ENCODE data around the gene SLC16A3.
"Not testable (repeated sequence)": the region's sequence is repeated elsewhere in the genome, so short reads cannot be mapped to it uniquely, and the experiment has no call there.

The SLC16A3 gene

DNA sequence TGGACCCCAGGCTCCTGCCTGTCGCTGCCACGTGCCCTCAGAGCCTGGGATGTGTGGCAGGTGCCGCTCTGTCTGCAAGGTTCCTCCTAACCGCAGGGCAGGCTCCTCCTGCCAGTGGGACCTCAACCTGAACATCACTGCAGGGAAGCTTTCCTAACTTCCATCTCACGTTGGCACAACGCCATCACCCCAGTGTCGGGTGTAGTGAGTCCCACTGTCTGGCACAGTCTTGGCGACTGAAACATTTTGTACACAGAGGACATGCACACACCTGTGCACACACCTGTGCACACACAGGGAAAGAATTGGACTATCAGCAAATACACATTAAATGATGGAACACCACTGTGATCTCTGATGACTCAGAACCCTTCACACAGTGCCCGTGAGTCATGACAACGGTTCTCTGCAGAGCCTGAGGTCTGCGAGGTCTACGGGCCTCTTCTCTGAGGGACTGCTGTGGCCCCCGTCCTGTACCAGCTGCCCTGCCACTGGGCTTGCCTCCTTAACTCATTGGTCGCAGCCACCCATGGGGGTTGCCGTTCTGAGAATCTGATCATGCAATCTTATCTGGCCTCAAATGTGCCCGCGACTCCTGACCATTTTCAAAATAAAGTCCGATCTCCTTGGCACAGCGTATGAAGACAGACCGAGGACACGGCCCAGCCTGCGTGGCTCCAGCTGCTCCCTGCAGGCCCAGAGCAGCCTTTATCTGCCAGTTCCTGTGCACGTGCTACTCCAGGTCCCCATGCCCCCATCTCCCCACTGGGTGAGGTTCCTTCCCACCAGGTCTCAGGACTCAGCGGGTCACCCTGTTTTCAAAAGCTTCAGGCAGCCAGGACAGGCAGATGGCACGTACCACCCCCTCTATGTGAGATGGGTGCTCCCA lies 23.8 kb upstream of the SLC16A3 start:
- DNase-seq (ENCODE audit: low read depth): no peak

DNA sequence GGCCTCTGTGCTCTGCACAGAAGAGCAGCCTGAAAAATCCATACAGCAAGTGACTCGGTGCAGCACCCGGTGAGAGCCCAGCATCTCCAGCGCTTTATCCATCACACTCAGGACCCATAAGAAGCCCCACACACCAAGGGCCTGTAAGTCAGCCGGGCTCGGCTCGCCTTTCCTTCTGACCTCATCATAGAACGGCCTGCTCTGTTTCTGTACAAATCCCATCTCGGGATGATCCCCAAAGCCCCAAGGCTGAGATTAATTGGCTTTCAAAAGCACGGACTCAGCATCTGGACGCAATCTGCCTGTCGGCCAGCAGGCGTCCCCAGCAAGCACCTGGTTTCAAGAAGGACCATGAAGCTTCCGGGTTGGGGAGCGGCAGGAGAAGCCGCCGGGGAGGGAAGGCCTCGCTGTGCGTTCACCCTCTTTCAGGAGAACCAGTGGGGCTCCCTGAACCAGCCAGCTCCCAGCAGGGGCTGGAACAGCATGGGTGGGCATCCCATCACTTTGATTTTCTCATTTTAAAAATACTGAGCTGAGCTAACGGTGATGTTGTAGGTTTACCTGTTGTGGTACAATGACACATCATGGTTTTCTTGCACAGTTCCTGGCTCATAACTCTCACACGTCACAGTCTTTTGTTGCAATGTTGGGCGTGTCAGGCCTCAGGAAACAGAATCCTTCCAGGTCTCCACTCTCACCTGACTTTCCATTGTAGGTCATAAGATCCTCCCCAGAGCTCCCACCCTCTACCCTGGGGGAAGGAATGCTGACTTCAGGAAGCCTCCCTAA lies 22.9 kb upstream of the SLC16A3 start:
- peak; percentile 59 for DNase-seq (ENCODE audit: low read depth)

DNA sequence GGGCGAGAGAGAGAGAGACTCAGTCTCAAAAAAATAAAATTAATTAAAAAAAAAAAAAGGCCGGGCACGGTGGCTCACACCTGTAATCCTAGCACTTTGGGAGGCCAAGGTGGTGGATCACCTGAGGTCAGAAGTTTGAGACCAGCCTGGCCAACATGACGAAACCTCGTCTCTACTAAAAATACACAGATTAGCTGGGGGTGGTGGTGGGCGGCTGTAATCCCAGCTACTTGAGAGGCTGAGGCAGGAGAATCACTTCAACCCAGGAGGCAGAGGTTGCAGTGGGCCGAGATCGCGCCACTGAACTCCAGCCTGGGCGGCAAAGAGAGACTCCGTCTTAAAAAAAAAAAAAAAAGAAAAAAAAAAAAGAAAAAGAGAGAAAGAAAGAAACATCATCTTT lies 18.2 kb upstream of the SLC16A3 start:
- not testable (repeated sequence) for DNase-seq (ENCODE audit: low read depth)

DNA sequence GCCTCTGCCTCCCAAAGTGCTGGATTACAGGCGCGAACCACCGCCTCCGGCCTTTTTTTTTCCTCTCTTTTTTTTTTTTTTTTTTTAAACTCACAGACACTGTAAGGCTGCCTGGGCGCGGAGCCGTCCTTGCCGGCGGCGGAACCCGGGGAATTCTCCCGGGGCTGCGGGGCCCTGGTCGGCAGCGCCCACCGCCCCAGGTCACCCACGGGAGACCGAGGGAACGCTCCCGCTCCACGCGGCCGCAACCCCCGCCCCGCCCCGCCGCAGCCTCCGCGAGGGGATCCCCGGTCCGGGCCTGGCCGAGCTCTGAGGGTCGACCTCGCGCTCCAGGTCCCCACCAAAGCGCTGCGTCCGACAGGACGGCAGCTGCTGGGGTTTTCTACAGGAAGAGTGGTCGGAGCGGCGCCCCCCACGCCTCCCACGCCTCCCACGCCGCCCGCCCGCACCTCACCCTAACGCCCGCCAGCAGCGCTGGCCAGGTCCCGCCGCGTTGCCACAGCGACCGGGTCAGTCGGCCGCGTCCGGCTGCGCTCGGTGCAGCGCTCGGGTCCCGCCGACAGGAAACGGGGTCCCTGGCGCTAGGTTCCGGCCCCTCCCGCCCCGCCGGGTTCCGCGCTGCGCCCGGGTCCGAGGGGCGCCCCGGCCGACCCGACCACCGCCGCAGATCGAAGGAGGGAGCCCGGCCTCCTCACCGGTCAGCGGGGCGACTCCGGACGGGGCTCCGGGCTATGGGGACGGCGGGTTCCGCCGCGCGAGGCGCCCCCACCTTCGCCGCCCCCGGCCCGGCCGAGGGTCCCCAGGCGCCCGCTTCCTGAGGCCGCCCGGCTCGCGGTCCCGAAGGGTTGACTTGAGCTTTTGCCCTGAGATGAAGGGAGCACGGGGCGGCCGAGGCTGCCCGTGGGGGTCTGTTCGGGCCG lies 16.3 kb upstream of the SLC16A3 start, which contains the start of gene CCDC57:
CCDC57 (minus strand) TSS at position 512 of the 920 bp plus-strand sequence. CDS start 10,898 bp downstream, outside the sequence.
- no peak for DNase-seq (ENCODE audit: low read depth)

DNA sequence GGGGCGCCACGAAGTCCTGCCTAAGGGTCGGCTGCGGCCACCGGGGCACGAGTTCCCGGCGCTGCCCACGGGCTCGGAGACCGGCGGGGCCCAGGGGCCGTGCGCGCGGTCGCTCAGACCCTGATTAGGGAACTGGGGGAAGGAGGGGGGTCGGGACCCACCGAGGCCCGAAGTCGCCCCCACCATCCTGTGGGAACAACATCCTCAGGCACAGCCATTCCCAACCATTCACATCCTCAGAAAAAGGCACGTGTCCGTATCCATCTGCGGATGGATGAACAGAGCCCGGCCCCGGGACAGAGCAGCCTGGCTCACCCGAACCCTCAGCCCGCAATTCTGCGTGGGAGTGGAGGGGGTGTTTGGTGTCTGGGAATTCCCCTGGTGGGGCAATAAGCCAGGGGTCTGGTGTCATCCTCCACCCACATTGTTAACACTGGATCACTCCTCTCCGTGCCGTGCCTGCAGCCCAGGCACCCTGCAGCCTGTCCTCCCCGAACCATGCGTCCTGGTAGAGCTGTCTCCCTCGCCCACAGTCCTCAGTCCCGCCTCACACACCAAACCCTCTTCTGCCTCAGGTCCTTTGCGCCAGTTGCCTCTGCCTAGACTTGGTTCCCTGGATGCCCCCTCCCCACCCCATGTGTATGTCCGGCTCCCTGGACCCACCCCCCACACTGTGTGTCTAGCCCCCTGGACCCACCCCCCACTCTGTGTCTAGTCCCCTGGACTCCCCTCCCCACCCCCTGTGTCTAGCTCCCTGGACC lies 15.4 kb upstream of the SLC16A3 start:
- peak; percentile 51 for DNase-seq (ENCODE audit: low read depth)

DNA sequence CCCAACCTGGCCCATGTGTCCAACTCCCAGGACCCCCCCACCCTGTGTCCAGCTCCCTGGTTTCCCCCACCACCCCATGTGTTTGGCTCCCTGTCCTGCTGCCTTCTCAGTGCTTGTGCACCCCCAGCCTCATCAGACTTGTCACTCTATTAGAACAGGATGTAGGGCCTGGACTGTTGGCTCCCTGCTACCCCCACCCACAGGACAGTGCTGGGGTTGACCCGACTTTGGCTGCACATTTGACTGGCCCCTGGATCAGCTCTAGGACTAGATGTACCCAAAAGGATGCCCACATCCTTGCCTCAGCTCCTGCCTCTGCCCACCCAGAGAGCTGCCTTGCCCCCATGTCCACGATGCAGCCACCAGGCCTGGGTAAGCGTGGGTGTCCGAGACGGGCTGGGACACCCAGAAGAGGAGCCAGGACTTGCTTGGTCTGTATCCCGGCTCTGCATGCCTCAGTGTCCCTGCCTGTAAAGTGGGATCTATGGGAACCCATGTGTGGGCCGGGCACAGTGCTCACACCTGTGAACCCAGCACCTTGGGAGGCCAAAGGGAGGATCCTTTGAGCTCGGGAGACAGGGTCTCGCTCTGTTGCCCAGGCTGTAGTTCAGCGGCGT lies 14.7 kb upstream of the SLC16A3 start:
- no peak for DNase-seq (ENCODE audit: low read depth)

DNA sequence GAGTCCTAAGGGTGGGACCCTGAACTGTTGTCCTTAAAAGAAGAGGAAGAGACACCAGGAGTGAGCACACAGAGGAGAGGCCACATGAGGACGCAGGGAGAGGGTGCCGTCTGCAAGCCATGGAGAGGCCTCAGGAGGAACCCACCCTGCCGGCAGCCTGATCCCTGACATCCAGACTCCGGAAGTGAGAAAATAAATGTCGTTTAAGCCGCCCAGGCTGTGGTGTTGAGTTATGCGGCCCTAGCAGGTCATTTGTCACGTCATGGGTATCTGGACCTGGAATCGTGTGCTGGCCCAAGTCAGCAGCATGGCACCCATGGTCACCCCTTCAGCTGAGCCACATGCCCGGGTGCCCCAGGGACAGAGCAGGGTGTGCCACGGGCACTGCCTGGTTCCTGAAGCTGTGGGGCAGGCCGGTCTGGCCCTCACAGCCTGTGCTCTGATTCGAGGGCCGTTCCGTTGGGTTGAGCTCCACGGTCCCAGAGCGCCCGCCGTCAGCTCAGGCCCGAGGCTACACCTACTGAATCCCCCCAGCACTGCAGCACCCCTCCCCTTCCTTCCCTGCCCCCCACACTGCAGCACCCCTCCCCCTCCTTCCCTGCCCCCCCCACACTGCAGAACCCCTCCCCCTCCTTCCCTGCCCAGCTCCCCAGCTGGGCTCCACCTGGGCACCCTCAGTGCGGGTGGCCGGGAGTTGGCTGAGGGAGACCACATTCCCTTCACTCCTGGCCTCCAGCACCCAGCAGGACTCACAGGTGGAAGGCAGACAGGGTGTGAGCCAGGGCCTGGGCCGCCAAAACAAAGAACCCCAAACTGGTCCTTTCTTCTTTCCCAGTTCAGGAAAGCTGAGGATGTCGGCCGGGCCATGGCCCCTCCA lies 13.5 kb upstream of the SLC16A3 start:
- no peak for DNase-seq (ENCODE audit: low read depth)

DNA sequence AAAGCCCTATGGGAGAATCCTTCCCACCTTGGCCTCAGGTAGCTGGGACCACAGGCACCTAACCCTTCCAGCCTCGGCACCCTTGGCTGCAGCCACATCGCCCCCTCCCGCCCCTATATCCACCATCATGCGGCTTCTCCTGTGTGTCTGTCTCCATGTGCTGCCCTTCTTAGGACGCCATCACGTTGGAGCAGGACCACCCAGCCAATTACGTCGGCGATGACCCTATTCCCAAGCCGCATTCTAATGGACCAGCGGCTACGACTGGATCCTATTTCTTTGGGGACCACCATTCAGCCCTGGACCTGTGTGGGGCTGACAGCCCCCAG lies 12.9 kb upstream of the SLC16A3 start:
- no peak for DNase-seq (ENCODE audit: low read depth)

DNA sequence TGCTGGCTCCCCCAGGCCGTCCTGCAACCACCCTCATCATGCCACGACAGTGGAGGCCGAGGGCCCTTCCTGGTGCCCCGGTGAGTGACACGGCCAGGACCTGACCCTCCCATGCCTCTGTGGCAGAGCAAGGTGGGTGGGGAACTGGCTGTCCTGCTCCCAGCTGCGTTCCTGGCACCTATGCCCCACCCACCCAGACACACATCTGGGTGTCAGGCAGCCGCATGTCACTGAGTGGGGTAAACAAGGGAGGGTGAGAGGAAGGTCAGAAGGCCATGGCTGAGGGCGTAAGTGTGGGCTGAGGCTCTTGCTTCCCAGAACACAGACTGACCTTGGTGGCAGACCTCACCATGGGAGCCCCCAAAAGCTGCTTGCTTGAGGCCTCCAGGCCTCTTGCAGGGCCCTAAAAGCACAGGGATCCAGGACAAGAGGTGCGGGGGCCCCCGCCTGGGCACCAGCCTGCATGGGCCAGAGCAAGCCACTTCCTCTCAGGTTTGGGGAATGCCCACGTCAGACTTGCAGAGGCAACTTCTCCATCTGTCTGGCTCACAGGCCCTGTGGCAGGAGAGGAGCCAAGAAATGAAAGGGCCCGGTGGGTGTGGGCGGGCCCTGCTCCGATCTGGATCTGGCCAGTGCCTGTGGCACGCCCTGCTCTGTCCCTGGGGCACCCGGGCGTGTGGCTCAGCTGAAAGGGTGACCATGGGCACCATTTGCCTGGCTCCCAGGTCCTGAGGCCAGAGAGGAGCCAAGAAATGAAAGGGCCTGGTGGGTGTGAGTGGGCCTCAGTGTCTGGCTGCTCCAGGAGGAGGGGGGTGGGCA lies 12.3 kb upstream of the SLC16A3 start:
- DNase-seq (ENCODE audit: low read depth): peak; percentile 35

DNA sequence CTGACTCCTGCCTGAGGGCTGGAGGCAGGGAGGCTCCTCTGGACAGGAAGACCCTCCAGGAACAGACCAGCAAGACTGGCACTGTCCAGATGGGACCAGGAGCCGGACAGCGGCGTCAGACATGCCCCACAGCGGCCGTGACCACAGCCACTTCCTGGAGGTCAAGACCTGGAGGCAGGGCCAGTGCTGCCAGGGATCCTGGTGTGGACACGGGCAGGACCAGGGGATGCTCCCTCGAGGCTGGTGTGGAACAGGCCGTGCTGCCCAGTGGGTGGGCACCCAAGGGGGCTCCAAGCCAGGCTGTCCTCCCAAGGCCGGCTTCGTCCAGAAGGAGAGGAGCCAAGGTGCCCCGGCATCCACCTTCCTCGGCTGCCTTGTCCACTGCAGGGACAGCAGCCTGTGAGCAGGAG lies 11.7 kb upstream of the SLC16A3 start:
- DNase-seq (ENCODE audit: low read depth): no peak

DNA sequence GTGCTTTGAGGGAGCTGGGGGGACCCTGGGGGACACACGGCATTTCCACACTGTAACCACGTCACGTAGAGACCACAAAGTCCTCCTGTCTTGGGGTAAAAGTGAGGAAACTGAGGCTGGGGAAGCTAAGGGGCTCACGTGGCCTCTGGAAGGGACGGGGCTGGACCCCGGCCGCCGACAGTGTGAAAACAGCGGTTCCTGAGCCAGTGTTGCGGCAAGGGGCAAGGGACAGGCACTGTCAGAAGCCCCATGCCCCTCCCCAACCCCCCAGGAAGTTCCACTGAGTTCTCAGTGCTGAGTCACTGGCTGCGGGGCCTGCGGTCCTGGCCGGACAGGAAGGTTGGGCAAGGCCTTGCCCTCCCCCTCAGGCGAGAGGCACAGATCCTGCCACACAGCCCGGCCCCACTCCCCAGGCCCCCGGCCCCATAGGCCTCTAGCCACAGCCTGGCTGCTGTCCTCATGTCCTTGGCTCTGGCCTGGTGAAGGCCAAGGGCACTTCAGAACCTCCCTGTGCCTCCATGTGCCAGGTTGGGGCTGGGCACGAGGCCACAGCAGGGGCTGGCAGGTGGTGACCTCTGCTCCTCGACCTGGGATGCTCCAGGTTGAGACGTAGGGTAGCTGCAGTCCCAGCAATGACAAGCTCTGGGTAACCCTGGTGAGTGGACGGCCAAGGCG lies 11.2 kb upstream of the SLC16A3 start:
- no peak for DNase-seq (ENCODE audit: low read depth)

DNA sequence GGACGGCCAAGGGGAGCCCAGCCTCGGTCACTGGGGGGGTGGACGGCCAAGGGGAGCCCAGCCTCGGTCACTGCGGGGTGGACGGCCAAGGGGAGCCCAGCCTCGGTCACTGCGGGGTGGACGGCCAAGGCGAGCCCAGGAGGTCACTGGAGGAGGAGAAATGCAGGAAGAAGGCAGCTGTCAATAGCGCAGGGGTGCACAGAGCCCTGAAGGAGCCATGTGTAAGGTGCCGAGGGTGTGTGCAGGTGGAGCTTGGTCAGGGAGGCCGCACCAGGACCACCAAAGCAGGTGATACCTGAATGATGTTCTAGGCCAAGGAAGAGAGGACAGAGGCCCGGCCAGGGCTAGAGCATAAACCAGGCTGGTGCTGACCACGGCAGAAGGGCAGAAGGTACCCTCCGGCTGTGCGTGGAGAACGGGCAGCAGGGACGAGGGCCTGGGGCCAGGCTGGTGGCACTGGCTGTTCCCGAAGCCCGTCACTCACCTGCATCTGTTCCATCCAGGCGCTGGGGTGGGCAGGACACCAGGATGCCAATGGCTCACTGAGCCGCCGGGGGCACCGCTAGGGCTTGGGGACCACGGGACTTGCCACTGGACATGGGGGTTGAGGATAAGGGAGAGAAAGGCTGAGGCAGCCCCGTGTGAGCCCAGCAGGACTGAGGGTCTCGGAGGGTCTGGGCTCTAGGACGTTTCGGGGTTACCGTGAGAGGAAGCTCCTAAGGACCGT lies 10.3 kb upstream of the SLC16A3 start:
- no peak for DNase-seq (ENCODE audit: low read depth)

DNA sequence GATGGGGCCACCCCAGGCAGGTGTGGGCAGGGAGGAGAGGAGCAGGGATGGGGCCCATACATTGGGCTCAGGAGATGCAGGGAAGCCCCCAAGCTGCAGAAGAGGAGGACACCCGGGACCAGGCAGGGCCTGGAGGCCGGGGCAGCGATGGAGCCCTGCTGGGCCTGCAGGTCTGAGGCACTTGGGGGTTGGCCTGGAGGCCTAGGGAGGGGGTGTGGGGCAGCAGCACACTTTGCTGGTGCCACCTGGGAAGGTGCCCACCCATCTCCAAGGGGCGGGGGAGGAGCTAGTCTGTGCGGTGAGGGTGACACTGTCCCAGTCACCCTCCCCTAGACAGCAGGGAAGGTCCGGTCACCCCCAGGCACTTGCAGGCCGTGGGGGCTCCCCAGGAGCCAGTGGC lies 9.8 kb upstream of the SLC16A3 start:
- no peak for DNase-seq (ENCODE audit: low read depth)

DNA sequence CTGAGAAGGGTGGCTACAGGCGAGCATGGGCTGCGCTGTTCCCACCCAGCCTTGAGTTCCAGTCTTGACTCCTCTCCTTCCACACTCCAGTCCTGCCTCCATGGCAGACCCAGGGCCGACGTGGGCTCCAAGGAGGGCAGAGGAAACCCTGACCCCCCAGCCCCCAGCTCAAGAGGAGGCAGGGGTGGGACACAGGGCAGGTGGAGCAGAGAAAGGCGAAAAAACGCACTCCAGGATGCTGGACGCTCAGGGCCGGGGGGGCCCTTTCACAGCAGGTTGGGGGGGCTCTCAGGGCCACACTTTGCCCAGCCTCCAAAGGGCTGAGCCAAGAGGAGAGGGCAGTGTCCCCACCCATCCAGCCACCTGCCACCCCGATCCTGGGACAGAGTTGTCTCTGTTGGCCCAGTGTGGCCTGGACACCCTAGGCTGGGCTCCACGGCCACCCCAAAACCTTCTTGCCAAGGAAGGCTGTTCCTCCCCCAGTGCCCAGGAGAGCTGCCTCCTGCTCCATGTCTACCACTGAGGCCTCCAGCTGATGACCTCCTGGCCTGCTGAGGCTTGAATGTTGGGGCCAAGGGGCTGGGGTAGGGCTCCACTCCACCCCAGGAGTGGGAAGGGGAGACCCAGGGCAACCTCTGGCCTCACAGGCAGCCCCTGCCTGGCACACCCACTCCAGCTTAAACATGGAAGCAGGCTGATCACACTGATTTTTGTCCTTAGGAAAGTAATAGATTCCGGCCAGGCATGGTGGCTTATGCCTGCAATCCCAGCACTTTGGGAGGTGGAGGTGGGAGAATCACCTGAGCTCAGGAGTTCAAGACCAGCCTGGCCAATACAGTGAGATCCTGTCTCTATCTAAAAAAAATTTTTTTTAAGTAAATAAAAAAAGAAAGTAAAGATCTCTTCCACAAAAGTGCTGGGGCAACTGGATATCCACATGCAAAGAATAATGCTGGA lies 8.8 kb upstream of the SLC16A3 start:
- DNase-seq (ENCODE audit: low read depth): no peak

DNA sequence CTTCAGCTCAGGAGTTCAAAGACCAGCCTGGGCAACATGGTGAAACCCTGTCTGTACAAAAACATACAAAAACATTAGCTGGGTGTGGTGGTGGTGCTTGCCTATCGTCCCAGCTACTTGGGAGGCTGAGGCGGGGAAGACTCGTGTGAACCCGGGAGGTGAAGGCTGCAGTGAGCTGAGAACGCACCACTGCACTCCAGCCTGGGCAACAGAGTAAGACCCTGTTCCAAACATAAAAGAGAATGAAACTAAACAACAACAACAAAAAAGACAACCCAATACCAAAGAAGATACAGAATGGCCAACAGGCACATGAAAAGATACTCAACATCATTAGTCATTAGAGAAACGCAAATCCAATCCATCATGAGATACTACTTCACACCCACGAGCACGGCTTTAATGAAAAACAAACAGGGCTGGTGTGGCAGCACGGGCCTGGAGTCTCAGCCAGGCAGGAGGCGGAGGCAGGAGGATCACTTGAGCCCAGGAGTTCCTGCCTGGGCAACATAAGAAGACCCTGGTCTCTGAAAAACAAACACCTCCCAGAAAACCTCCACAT lies 7.4 kb upstream of the SLC16A3 start:
- no peak for DNase-seq (ENCODE audit: low read depth)

DNA sequence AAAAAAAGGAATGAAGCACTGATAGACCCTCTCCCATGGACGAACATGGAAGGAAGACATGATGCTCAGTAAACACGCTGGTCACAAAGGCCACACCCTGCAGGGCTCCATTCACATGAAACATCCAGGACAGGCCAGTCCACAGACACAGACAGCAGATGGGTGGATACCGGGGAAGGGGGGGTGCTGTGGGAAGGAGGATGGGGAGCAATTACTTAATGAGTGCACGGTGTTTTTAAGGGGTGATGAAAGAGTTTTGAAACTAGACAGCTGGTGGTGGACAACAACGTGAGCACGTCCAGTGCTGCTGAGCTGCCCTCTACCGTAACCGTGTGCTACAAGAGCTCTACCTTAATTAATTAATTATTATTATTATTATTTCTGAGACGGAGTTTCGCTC lies 6.0 kb upstream of the SLC16A3 start:
- no peak for DNase-seq (ENCODE audit: low read depth)
